HEK293 (cell line): Measurements from ENCODE around the gene MECR.
A peak's percentile ranks its signal among the peaks of the same experiment; 100 is the strongest.

ENCODE experiments used
- CTCF ChIA-PET: fragments of 350-600 bp; formaldehyde crosslinking; extraction: SDS; loops from one replicate; lab custom pipeline; 2021; ENCODE audit warnings: antibody characterized with exemption; lab: Yijun Ruan, JAX
- POLR2A ChIA-PET: fragments of 300-600 bp; formaldehyde crosslinking; extraction: SDS; loops from one replicate; lab custom pipeline; 2020; ENCODE audit warnings: antibody characterized with exemption, inconsistent platforms; lab: Yijun Ruan, JAX
- H3K27ac ChIP-seq: fragments of 200-500 bp; sonication (Bioruptor generic); 2 replicates; pipeline ENCODE4 v1.5.1; 2014; ENCODE audit warnings: low read depth, low read length, control low read depth, inconsistent platforms; ENCODE audit errors: extremely low read depth
- H3K36me3 ChIP-seq, 2 experiments: fragments of 200-500 bp in 1 of 2; sonication (Bioruptor generic) in 1 of 2; 1 replicate in 1 of 2; 2 replicates in 1 of 2; pipeline ENCODE4 v1.5.1; 2014 to 2017; ENCODE audit warnings: inconsistent platforms in 2 of 2, low read length in 2 of 2; ENCODE audit not compliant: control insufficient read depth in 2 of 2, insufficient read depth in 1 of 2
- H3K4me1 ChIP-seq: fragments of 200-500 bp; sonication (Bioruptor generic); 2 replicates; pipeline ENCODE4 v1.5.1; 2014; ENCODE audit warnings: mild to moderate bottlenecking, low read length, inconsistent platforms; ENCODE audit not compliant: control insufficient read depth, insufficient read depth
- H3K4me3 ChIP-seq: 2 replicates; pipeline ENCODE4 v1.5.1; 2011; ENCODE audit warnings: low read depth, mild to moderate bottlenecking, control low read depth, low read length, moderate library complexity
- H3K9me3 ChIP-seq: fragments of 200-500 bp; sonication (Bioruptor generic); 2 replicates; pipeline ENCODE4 v1.5.1; 2014; ENCODE audit warnings: low read depth, low read length, inconsistent platforms; ENCODE audit not compliant: control insufficient read depth, insufficient read depth
- EGR2 ChIP-seq: fragments of 450-650 bp; formaldehyde crosslinking; IDR thresholded peaks from 2 replicates; pipeline ENCODE4 v1.5.1; 2016; ENCODE audit warnings: low read depth, missing biosample characterization, missing genetic modification characterization
- GLIS2 ChIP-seq: fragments of 450-650 bp; formaldehyde crosslinking; IDR thresholded peaks from 2 replicates; pipeline ENCODE4 v1.5.1; 2016; ENCODE audit warnings: missing biosample characterization, missing genetic modification characterization
- KLF1 ChIP-seq: fragments of 450-650 bp; formaldehyde crosslinking; IDR thresholded peaks from 2 replicates; pipeline ENCODE4 v1.5.1; 2016; ENCODE audit warnings: missing biosample characterization, missing genetic modification characterization
- KLF7 ChIP-seq: fragments of 450-650 bp; formaldehyde crosslinking; IDR thresholded peaks from 2 replicates; pipeline ENCODE4 v1.5.1; 2016; ENCODE audit warnings: missing biosample characterization, missing genetic modification characterization, borderline replicate concordance
- KLF8 ChIP-seq: fragments of 450-650 bp; formaldehyde crosslinking; IDR thresholded peaks from 2 replicates; pipeline ENCODE4 v1.5.1; 2016; ENCODE audit warnings: missing biosample characterization, missing genetic modification characterization
- KLF9 ChIP-seq: fragments of 450-650 bp; formaldehyde crosslinking; IDR thresholded peaks from 2 replicates; pipeline ENCODE4 v1.5.1; 2016; ENCODE audit warnings: missing biosample characterization, missing genetic modification characterization, low read depth
- PRDM1 ChIP-seq: fragments of 450-650 bp; formaldehyde crosslinking; IDR thresholded peaks from 2 replicates; pipeline ENCODE4; 2016; ENCODE audit warnings: missing biosample characterization, missing genetic modification characterization
- SP3 ChIP-seq: fragments of 450-650 bp; formaldehyde crosslinking; IDR thresholded peaks from 2 replicates; pipeline ENCODE4 v1.5.1; 2016; ENCODE audit warnings: missing biosample characterization, missing genetic modification characterization
- TCF7L2 ChIP-seq: IDR thresholded peaks from 2 replicates; pipeline ENCODE4 v1.6.1; 2011; ENCODE audit warnings: low read depth, mild to moderate bottlenecking, inconsistent platforms, low read length, moderate library complexity, borderline replicate concordance
- ZNF114 ChIP-seq: fragments of 450-650 bp; formaldehyde crosslinking; IDR thresholded peaks from 2 replicates; pipeline ENCODE4 v1.5.0; 2017; ENCODE audit warnings: missing biosample characterization, missing genetic modification characterization
- ZNF132 ChIP-seq: fragments of 450-650 bp; formaldehyde crosslinking; IDR thresholded peaks from 2 replicates; pipeline ENCODE4 v1.5.1; 2017; ENCODE audit warnings: missing biosample characterization, missing genetic modification characterization, borderline replicate concordance
- ZNF146 ChIP-seq: fragments of 450-650 bp; formaldehyde crosslinking; IDR thresholded peaks from 2 replicates; pipeline ENCODE4 v1.5.1; 2016; ENCODE audit warnings: missing biosample characterization, missing genetic modification characterization
- ZNF248 ChIP-seq: fragments of 450-650 bp; formaldehyde crosslinking; IDR thresholded peaks from 2 replicates; pipeline ENCODE4 v1.5.1; 2017; ENCODE audit warnings: missing biosample characterization, missing genetic modification characterization
- ZNF266 ChIP-seq: fragments of 450-650 bp; formaldehyde crosslinking; IDR thresholded peaks from 2 replicates; pipeline ENCODE4 v1.5.1; 2016; ENCODE audit warnings: missing biosample characterization, missing genetic modification characterization, low read depth
- ZNF274 ChIP-seq, 2 experiments: fragments of 200-500 bp in 1 of 2; fragments of 450-650 bp in 1 of 2; sonication (Bioruptor generic) in 1 of 2; formaldehyde crosslinking in 1 of 2; IDR thresholded peaks; 2 replicates each; pipeline versions ENCODE4 v1.5.1 to v1.6.1; 2014 to 2016; ENCODE audit warnings: borderline replicate concordance in 1 of 2, inconsistent platforms in 1 of 2, low read length in 1 of 2, missing biosample characterization in 1 of 2, missing genetic modification characterization in 1 of 2
- ZNF302 ChIP-seq: fragments of 450-650 bp; formaldehyde crosslinking; IDR thresholded peaks from 2 replicates; pipeline ENCODE4 v1.5.1; 2016; ENCODE audit warnings: missing biosample characterization, missing genetic modification characterization, low read depth
- ZNF423 ChIP-seq: fragments of 450-650 bp; formaldehyde crosslinking; IDR thresholded peaks from 2 replicates; pipeline ENCODE4 v1.5.1; 2016; ENCODE audit warnings: missing biosample characterization, missing genetic modification characterization
- ZNF426 ChIP-seq: fragments of 450-650 bp; formaldehyde crosslinking; IDR thresholded peaks from 2 replicates; pipeline ENCODE4 v1.5.1; 2017; ENCODE audit warnings: missing biosample characterization, missing genetic modification characterization, mild to moderate bottlenecking, inconsistent platforms, moderate library complexity
- ZNF514 ChIP-seq: fragments of 450-650 bp; formaldehyde crosslinking; IDR thresholded peaks from 2 replicates; pipeline ENCODE4 v1.5.1; 2016; ENCODE audit warnings: missing biosample characterization, missing genetic modification characterization
- ZNF530 ChIP-seq: fragments of 450-650 bp; formaldehyde crosslinking; IDR thresholded peaks from 2 replicates; pipeline ENCODE4 v1.5.1; 2016; ENCODE audit warnings: low read depth, missing biosample characterization, missing genetic modification characterization
- ZNF555 ChIP-seq: fragments of 450-650 bp; formaldehyde crosslinking; conservative IDR thresholded peaks from 2 replicates; pipeline ENCODE4 v1.5.1; 2017; ENCODE audit warnings: missing biosample characterization, mild to moderate bottlenecking, missing genetic modification characterization, inconsistent platforms
- ZNF558 ChIP-seq: fragments of 450-650 bp; formaldehyde crosslinking; IDR thresholded peaks from 2 replicates; pipeline ENCODE4 v1.5.1; 2016; ENCODE audit warnings: missing biosample characterization, missing genetic modification characterization
- ZNF561 ChIP-seq: fragments of 450-650 bp; IDR thresholded peaks from 2 replicates; pipeline ENCODE4 v1.5.1; 2018; ENCODE audit warnings: missing biosample characterization, missing genetic modification characterization, borderline replicate concordance
- ZNF629 ChIP-seq: fragments of 450-650 bp; formaldehyde crosslinking; IDR thresholded peaks from 2 replicates; pipeline ENCODE4 v1.5.1; 2017; ENCODE audit warnings: missing biosample characterization, missing genetic modification characterization
- ZNF768 ChIP-seq: fragments of 450-650 bp; formaldehyde crosslinking; IDR thresholded peaks from 2 replicates; pipeline ENCODE4 v1.5.1; 2018; ENCODE audit warnings: missing biosample characterization, mild to moderate bottlenecking, missing genetic modification characterization
- ZNF777 ChIP-seq: fragments of 450-650 bp; formaldehyde crosslinking; IDR thresholded peaks from 2 replicates; pipeline ENCODE4 v1.5.1; 2017; ENCODE audit warnings: missing biosample characterization, missing genetic modification characterization, borderline replicate concordance
- TF ChIP-seq, protein P1 (sequence below): fragments of 450-650 bp; formaldehyde crosslinking; IDR thresholded peaks from 2 replicates; pipeline ENCODE4 v1.5.1; 2016; ENCODE audit warnings: missing biosample characterization, missing genetic modification characterization

Gene MECR

GRCh38 chr1:29264773-29265389 lies 34.1 kb upstream of the MECR start (continued):
- TF ChIP-seq ZNF274 (IDR thresholded peaks at IDR 0.05; ENCODE audit: low read length): no peak
- TF ChIP-seq ZNF274 (tag by site-specific recombination; IDR thresholded peaks at IDR 0.05; ENCODE audit: borderline replicate concordance): no peak

- Histone ChIP-seq H3K4me3 (no peak overlapping the region), H3K4me1 (peaks cover 9% of the 10 kb centered on the region), H3K36me3 (peaks cover 0 to 31% of the 10 kb centered on the region in 2 experiments; a peak in 2 of 3 replicates), H3K27ac (no peak overlapping the region), H3K9me3 (no peaks in the 10 kb centered on the region)
- ChIA-PET CTCF (interaction anchor here (0.8 to 1.1 kb wide), 2 partner anchors 21 to 82 kb away, joined by 3 to 4 read pairs; no protein-coding TSS in a partner anchor), POLR2A (no interaction called here)
- TF ChIP-seq EGR2 (tag by site-specific recombination): no peak
- no peak for TF ChIP-seq SP3 (tag by site-specific recombination)
- no peak for TF ChIP-seq ZNF629 (tag by site-specific recombination)
- TF ChIP-seq ZNF302 (tag by site-specific recombination): no peak
- TF ChIP-seq KLF9 (tag by site-specific recombination): no peak
- TF ChIP-seq ZNF514 (tag by site-specific recombination): no peak
- TF ChIP-seq KLF7 (tag by site-specific recombination): no peak
- no peak for TF ChIP-seq GLIS2 (tag by site-specific recombination)
- TF ChIP-seq ZNF114 (tag by site-specific recombination): no peak
These were observed 29.8 kb upstream of the MECR start for GRCh38 chr1:29260531-29260930.

- Histone ChIP-seq H3K4me3 (no peak overlapping the region), H3K27ac (no peak overlapping the region), H3K4me1 (peaks cover 9% of the 10 kb centered on the region), H3K36me3 (peaks cover 0 to 36% of the 10 kb centered on the region in 2 experiments; a peak in 2 of 3 replicates), H3K9me3 (no peaks in the 10 kb centered on the region)
- POLR2A ChIA-PET: no interaction called here
- TF ChIP-seq KLF8 (tag by site-specific recombination) (peak; percentile 66; the same call in 1 of the 2 replicates), ZNF426 (no peak)
- CTCF ChIA-PET: no interaction called here
These were observed 29.2 kb upstream of the MECR start for GRCh38 chr1:29259802-29260441.

DNA sequence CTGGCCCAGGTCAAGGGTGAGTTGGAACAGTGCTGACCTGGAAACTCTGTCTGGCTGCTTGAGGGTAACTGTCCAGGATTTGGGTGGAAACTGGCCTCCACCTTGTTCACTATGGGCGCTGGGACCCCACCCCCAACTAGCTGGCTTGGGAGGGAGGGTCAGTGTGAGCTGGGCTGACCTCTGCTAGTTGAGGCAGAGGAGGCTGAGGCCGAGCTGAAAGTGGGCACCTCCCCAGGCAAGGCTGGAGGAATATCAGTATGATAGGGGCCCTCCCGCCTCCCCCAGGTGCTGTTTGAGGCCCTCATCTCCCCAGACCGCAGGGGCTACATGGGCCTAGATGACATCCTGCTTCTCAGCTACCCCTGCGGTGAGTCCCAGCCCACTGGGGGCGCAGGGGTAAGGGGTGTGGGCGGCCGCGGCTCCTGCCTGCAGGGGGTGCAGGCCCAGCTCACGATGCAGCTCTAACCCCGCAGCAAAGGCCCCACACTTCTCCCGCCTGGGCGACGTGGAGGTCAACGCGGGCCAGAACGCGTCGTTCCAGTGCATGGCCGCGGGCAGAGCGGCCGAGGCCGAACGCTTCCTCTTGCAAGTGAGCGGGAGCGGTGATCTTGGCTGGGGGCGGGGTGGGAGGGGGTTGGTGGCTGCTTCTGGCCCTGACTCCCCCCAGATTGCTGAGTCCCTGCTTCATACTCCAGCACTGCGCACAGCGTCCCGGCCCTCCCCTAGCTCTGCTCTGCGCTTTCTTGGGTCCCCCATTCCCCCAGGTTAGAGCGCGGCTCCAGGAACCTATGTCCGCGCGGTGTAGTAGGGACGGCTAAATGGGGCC lies 28.5 kb upstream of the MECR start:
- Histone ChIP-seq H3K36me3 (peaks cover 0 to 36% of the 10 kb centered on the region in 2 experiments; a peak in 2 of 3 replicates), H3K4me1 (peaks cover 9% of the 10 kb centered on the region), H3K27ac (no peak overlapping the region), H3K4me3 (no peak overlapping the region), H3K9me3 (no peaks in the 10 kb centered on the region)
- ChIA-PET CTCF (interaction anchor here (0.7 kb wide), 1 partner anchor 15 kb away, joined by 4 read pairs; no protein-coding TSS in a partner anchor), POLR2A (no interaction called here)
- TF ChIP-seq ZNF555 (tag by site-specific recombination): no peak
- no peak for TF ChIP-seq ZNF768
- TF ChIP-seq ZNF423: no peak
- no peak for TF ChIP-seq PRDM1 (tag by site-specific recombination)
- no peak for TF ChIP-seq ZNF146 (tag by site-specific recombination)
- TF ChIP-seq, protein P1, sequence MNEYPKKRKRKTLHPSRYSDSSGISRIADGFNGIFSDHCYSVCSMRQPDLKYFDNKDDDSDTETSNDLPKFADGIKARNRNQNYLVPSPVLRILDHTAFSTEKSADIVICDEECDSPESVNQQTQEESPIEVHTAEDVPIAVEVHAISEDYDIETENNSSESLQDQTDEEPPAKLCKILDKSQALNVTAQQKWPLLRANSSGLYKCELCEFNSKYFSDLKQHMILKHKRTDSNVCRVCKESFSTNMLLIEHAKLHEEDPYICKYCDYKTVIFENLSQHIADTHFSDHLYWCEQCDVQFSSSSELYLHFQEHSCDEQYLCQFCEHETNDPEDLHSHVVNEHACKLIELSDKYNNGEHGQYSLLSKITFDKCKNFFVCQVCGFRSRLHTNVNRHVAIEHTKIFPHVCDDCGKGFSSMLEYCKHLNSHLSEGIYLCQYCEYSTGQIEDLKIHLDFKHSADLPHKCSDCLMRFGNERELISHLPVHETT (tag by site-specific recombination): no peak
- no peak for TF ChIP-seq KLF1
- TF ChIP-seq ZNF248 (tag by site-specific recombination): no peak
- TF ChIP-seq ZNF132 (tag by site-specific recombination): no peak
- no peak for TF ChIP-seq ZNF777 (tag by site-specific recombination)
- TF ChIP-seq ZNF266 (tag by site-specific recombination): no peak
- no peak for TF ChIP-seq ZNF514 (tag by site-specific recombination)
- TF ChIP-seq ZNF558: no peak
- no peak for TF ChIP-seq ZNF561
- no peak for TF ChIP-seq TCF7L2
- TF ChIP-seq ZNF530 (tag by site-specific recombination): no peak
